ENCODE measurements around the gene GPAT3. TPM values are rescaled to one million over a fixed set of nuclear protein-coding genes. Genes with fewer than 3 reads are reported as not detected.
"Not testable (repeated sequence)": the region's sequence is repeated elsewhere in the genome, so short reads cannot be mapped to it uniquely, and the experiment has no call there.

The GPAT3 gene
- total and polyA plus RNA-seq, 5 donors from 2014 or later, result 2.4 to 6.7 (median 2.7) TPM

- no peak overlapping the region for H3K27ac Mint-ChIP-seq
- H3K9me3 ChIP-seq (ENCODE audit: control insufficient read depth in 2 of 2, low read length in 2 of 2), result no peaks in the 10 kb centered on the region
- H3K9me3 Mint-ChIP-seq, result peaks cover 0 to 1% (median 0%) of the 10 kb centered on the region in 7 donors
- no peak overlapping the region for H3K4me3 Mint-ChIP-seq
- H3K27ac ChIP-seq (ENCODE audit: insufficient read depth, low read length, poor library complexity, severe bottlenecking), result no peak overlapping the region
- H3K4me1 ChIP-seq (ENCODE audit: control insufficient read depth, insufficient read depth, low read length, poor library complexity, severe bottlenecking), result no peaks in the 10 kb centered on the region
- no peak for ATAC-seq (ENCODE audit: low read depth in 2 of 2)
- H3K36me3 Mint-ChIP-seq, result no peaks in the 10 kb centered on the region
- H3K27me3 ChIP-seq (ENCODE audit: control insufficient read depth, insufficient read depth, low read length), result no peaks in the 10 kb centered on the region
- H3K36me3 ChIP-seq (ENCODE audit: control insufficient read depth, insufficient read depth, low read length), result no peaks in the 10 kb centered on the region
- DNase-seq, result no peak
- H3K4me1 Mint-ChIP-seq, result peaks cover 0 to 10% (median 0%) of the 10 kb centered on the region in 4 donors
- no peak overlapping the region for H3K4me3 ChIP-seq (ENCODE audit: low read depth, low read length)
- H3K27me3 Mint-ChIP-seq, result no peaks in the 10 kb centered on the region
Observed at GRCh38 chr4:83569429-83569828, 33.5 kb downstream of the GPAT3 start.

DNA sequence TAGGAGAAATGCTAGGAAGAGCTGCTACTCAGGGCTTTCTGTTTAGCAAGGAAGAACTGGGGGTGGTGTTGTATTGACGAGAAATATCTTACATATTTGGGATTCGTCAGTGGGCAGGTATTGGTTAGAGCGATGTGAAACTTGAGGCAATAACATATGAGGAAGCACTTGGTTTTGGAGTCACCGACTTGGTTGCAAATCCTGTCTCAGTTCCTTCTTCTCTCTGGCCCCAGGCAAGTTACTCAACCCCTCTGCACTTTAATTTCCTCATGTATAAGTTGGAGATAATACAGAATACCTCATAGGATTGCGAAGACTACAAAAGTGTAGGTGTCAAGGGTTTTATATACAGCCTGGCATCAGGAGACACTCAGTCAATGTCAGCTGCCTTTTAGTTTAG lies 34.1 kb downstream of the GPAT3 start:
- ATAC-seq (ENCODE audit: low read depth in 2 of 2), result peak in 1 of 2 donors; percentile 43
- no peak overlapping the region for H3K4me3 Mint-ChIP-seq
- peaks cover 0 to 1% (median 0%) of the 10 kb centered on the region in 7 donors for H3K9me3 Mint-ChIP-seq
- Histone ChIP-seq H3K27ac (ENCODE audit: insufficient read depth, low read length, poor library complexity, severe bottlenecking) (no peak overlapping the region), H3K4me3 (ENCODE audit: low read depth, low read length) (no peak overlapping the region), H3K9me3 (ENCODE audit: control insufficient read depth in 2 of 2, low read length in 2 of 2) (no peaks in the 10 kb centered on the region), H3K36me3 (ENCODE audit: control insufficient read depth, insufficient read depth, low read length) (no peaks in the 10 kb centered on the region), H3K27me3 (ENCODE audit: control insufficient read depth, insufficient read depth, low read length) (no peaks in the 10 kb centered on the region), H3K4me1 (ENCODE audit: control insufficient read depth, insufficient read depth, low read length, poor library complexity, severe bottlenecking) (no peaks in the 10 kb centered on the region)
- H3K27ac Mint-ChIP-seq, result no peak overlapping the region
- no peaks in the 10 kb centered on the region for H3K27me3 Mint-ChIP-seq
- H3K4me1 Mint-ChIP-seq, result peaks cover 0 to 10% (median 0%) of the 10 kb centered on the region in 4 donors
- H3K36me3 Mint-ChIP-seq, result no peaks in the 10 kb centered on the region
- DNase-seq, result no peak

DNA sequence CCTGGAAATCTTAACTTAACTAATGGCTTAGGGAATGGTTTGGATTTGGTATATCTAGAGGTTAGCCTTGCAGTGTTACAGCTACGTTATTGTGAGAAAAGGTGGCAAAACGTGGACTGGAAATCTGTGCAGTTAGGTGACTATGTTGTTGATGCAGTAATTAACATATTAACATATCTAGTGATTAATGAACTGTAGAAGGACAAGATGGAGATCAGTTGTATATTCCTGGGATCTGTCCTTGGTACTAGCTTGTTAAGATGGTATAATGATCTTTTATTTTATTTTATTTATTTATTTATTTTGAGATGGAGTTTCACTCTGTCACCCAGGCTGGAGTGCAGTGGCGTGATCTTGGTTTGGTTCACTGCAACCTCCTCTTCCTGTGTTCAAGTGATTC lies 36.9 kb downstream of the GPAT3 start:
- Histone ChIP-seq H3K27me3 (ENCODE audit: control insufficient read depth, insufficient read depth, low read length) (no peaks in the 10 kb centered on the region), H3K4me3 (ENCODE audit: low read depth, low read length) (no peak overlapping the region), H3K9me3 (ENCODE audit: control insufficient read depth in 2 of 2, low read length in 2 of 2) (no peaks in the 10 kb centered on the region), H3K27ac (ENCODE audit: insufficient read depth, low read length, poor library complexity, severe bottlenecking) (no peak overlapping the region), H3K36me3 (ENCODE audit: control insufficient read depth, insufficient read depth, low read length) (no peaks in the 10 kb centered on the region), H3K4me1 (ENCODE audit: control insufficient read depth, insufficient read depth, low read length, poor library complexity, severe bottlenecking) (no peaks in the 10 kb centered on the region)
- DNase-seq, result no peak
- Mint-ChIP-seq H3K27ac (no peak overlapping the region), H3K36me3 (no peaks in the 10 kb centered on the region), H3K27me3 (no peaks in the 10 kb centered on the region), H3K9me3 (peaks cover 0 to 1% (median 0%) of the 10 kb centered on the region in 7 donors), H3K4me3 (no peak overlapping the region), H3K4me1 (peaks cover 0 to 10% (median 2%) of the 10 kb centered on the region in 4 donors)
- ATAC-seq (ENCODE audit: low read depth in 2 of 2), result no peak

DNA sequence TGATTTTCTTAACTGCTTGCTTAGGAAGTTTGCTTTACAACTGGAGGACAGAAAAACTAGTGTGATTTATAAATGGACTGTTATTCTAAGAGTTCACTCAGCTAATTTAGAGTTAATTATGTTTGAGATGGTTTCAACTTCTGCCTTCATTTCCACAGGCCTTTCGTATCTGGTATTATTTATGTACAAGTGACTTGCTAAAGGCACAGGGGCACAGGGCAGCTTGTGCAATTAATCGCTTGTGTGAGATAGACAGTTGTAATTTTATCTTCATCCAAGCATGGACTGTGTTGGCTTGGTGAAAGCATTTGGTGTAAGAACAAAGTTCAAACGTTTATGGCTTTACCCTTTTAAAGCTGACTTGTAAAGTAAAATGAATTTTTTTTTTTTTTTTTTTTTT lies 38.3 kb downstream of the GPAT3 start:
- Mint-ChIP-seq H3K4me3 (no peak overlapping the region), H3K36me3 (no peaks in the 10 kb centered on the region), H3K4me1 (peaks cover 0 to 10% (median 2%) of the 10 kb centered on the region in 4 donors), H3K9me3 (peaks cover 0 to 1% (median 0%) of the 10 kb centered on the region in 7 donors), H3K27me3 (no peaks in the 10 kb centered on the region), H3K27ac (no peak overlapping the region)
- H3K4me1 ChIP-seq (ENCODE audit: control insufficient read depth, insufficient read depth, low read length, poor library complexity, severe bottlenecking), result no peaks in the 10 kb centered on the region
- H3K36me3 ChIP-seq (ENCODE audit: control insufficient read depth, insufficient read depth, low read length), result no peaks in the 10 kb centered on the region
- no peak overlapping the region for H3K27ac ChIP-seq (ENCODE audit: insufficient read depth, low read length, poor library complexity, severe bottlenecking)
- H3K9me3 ChIP-seq (ENCODE audit: control insufficient read depth in 2 of 2, low read length in 2 of 2), result no peaks in the 10 kb centered on the region
- ATAC-seq (ENCODE audit: low read depth in 2 of 2), result no peak
- H3K27me3 ChIP-seq (ENCODE audit: control insufficient read depth, insufficient read depth, low read length), result no peaks in the 10 kb centered on the region
- no peak for DNase-seq
- no peak overlapping the region for H3K4me3 ChIP-seq (ENCODE audit: low read depth, low read length)

- H3K27ac Mint-ChIP-seq; H3K27ac ChIP-seq (ENCODE audit: insufficient read depth, low read length, poor library complexity, severe bottlenecking); DNase-seq; H3K36me3 ChIP-seq (ENCODE audit: control insufficient read depth, insufficient read depth, low read length); H3K4me3 ChIP-seq (ENCODE audit: low read depth, low read length); H3K27me3 Mint-ChIP-seq; H3K9me3 ChIP-seq (ENCODE audit: control insufficient read depth in 2 of 2, low read length in 2 of 2); ATAC-seq (ENCODE audit: low read depth in 2 of 2); H3K4me1 Mint-ChIP-seq; H3K4me1 ChIP-seq (ENCODE audit: control insufficient read depth, insufficient read depth, low read length, poor library complexity, severe bottlenecking); H3K4me3 Mint-ChIP-seq; H3K27me3 ChIP-seq (ENCODE audit: control insufficient read depth, insufficient read depth, low read length); H3K36me3 Mint-ChIP-seq; H3K9me3 Mint-ChIP-seq: not testable (repeated sequence)
Observed at GRCh38 chr4:83576237-83576636, 40.3 kb downstream of the GPAT3 start.

- Histone ChIP-seq H3K36me3 (ENCODE audit: control insufficient read depth, insufficient read depth, low read length) (no peaks in the 10 kb centered on the region), H3K9me3 (ENCODE audit: control insufficient read depth in 2 of 2, low read length in 2 of 2) (no peaks in the 10 kb centered on the region), H3K4me1 (ENCODE audit: control insufficient read depth, insufficient read depth, low read length, poor library complexity, severe bottlenecking) (no peaks in the 10 kb centered on the region), H3K27ac (ENCODE audit: insufficient read depth, low read length, poor library complexity, severe bottlenecking) (no peak overlapping the region), H3K27me3 (ENCODE audit: control insufficient read depth, insufficient read depth, low read length) (no peaks in the 10 kb centered on the region), H3K4me3 (ENCODE audit: low read depth, low read length) (no peak overlapping the region)
- Mint-ChIP-seq H3K4me1 (peaks cover 0 to 5% (median 0%) of the 10 kb centered on the region in 4 donors), H3K27ac (no peak overlapping the region), H3K9me3 (no peaks in the 10 kb centered on the region), H3K27me3 (peaks cover 7% of the 10 kb centered on the region), H3K4me3 (no peak overlapping the region), H3K36me3 (peaks cover 10% of the 10 kb centered on the region)
- ATAC-seq (ENCODE audit: low read depth in 2 of 2) (peak; percentile 34 to 37), DNase-seq (no peak)
Observed at GRCh38 chr4:83581411-83582288, 45.7 kb downstream of the GPAT3 start.

DNA sequence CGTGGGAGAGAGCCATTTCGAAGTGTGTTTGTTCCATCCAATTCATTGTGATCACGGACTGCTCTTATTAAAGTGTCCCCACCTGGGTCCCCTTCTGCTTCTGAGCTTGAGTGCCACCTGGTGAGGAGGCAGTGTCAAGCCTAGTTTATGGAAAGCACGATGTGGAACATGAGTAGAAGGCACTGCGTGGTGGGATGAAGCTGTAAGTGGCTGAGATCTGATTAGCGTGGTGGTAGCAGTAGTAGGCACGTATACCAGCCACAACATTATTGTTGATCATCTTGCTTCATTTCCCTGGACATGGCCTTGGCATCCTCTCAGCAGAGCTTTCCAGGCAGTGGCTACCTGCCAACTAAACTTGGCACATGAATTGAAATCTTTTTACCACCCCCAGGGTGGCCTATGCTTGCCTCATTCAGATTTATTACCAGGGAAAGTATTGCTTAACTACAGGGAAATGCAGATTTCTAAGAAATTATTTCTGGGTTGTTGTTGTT lies 46.4 kb downstream of the GPAT3 start:
- Histone ChIP-seq H3K27ac (ENCODE audit: insufficient read depth, low read length, poor library complexity, severe bottlenecking) (no peak overlapping the region), H3K4me1 (ENCODE audit: control insufficient read depth, insufficient read depth, low read length, poor library complexity, severe bottlenecking) (no peaks in the 10 kb centered on the region), H3K9me3 (ENCODE audit: control insufficient read depth in 2 of 2, low read length in 2 of 2) (no peaks in the 10 kb centered on the region), H3K27me3 (ENCODE audit: control insufficient read depth, insufficient read depth, low read length) (no peaks in the 10 kb centered on the region), H3K36me3 (ENCODE audit: control insufficient read depth, insufficient read depth, low read length) (no peaks in the 10 kb centered on the region), H3K4me3 (ENCODE audit: low read depth, low read length) (no peak overlapping the region)
- Mint-ChIP-seq H3K4me3 (no peak overlapping the region), H3K9me3 (no peaks in the 10 kb centered on the region), H3K36me3 (peaks cover 10% of the 10 kb centered on the region), H3K4me1 (peaks cover 0 to 5% (median 0%) of the 10 kb centered on the region in 4 donors), H3K27ac (no peak overlapping the region), H3K27me3 (peaks cover 7% of the 10 kb centered on the region)
- DNase-seq, result peak in 1 of 3 donors; percentile 6
- peak in 1 of 2 donors; percentile 34 for ATAC-seq (ENCODE audit: low read depth in 2 of 2)

Data from CD4-positive, CD25-positive, alpha-beta regulatory T cell (primary cell).